IMR-90 (cell line): Measurements from ENCODE around the gene KY. TPM values are rescaled to one million over a fixed set of nuclear protein-coding genes. Genes with fewer than 3 reads are reported as not detected.

Source experiments
- ATAC-seq: fragments of 200-7000 bp; cut with Tn5 transposase; 2 replicates; pipeline ENCODE4 v1.9.1; 2020; ENCODE audit warnings: low read depth, mild to moderate bottlenecking, moderate library complexity
- BruUV-seq: library from RNA; stranded (reverse); fragments of 400-500 nt; replicated peaks from 2 replicates; lab custom pipeline; 2021; lab: Mats Ljungman, UMichigan
- CTCF ChIA-PET: fragments of 300-600 bp; formaldehyde crosslinking; extraction: SDS; loops from one replicate; lab custom pipeline; 2021; ENCODE audit warnings: antibody characterized with exemption; lab: Yijun Ruan, JAX
- POLR2A ChIA-PET: fragments of 300-600 bp; sonication (Branson Sonifier 250); formaldehyde crosslinking; loops from one replicate; lab custom pipeline; 2022; ENCODE audit warnings: antibody characterized with exemption; ENCODE audit not compliant: unreplicated experiment; lab: Charles Lee
- DNase-seq: peaks from one replicate; pipeline ENCODE4 v3.0.0; 2013
- H2AFZ ChIP-seq: replicated peaks from 2 replicates; pipeline ENCODE3; 2013; ENCODE audit warnings: low read length, mild to moderate bottlenecking; ENCODE audit not compliant: poor library complexity
- H2AK5ac ChIP-seq: 2 replicates; pipeline ENCODE4 v1.6.1; 2013; ENCODE audit warnings: low read depth, low read length, inconsistent platforms
- H2AK9ac ChIP-seq: replicated peaks from 2 replicates; pipeline ENCODE3; 2013; ENCODE audit warnings: mild to moderate bottlenecking, low read depth, low read length, moderate library complexity; ENCODE audit not compliant: poor library complexity
- H2BK120ac ChIP-seq: 2 replicates; pipeline ENCODE4 v1.6.1; 2013; ENCODE audit warnings: low read depth, low read length, inconsistent platforms
- H2BK15ac ChIP-seq: 3 replicates; pipeline ENCODE4 v1.6.1; 2013; ENCODE audit warnings: low read depth, low read length, inconsistent platforms
- H2BK20ac ChIP-seq: 2 replicates; pipeline ENCODE4 v1.6.1; 2013; ENCODE audit warnings: low read depth, mild to moderate bottlenecking, inconsistent platforms, low read length, moderate library complexity
- H2BK5ac ChIP-seq: 2 replicates; pipeline ENCODE4 v1.6.1; 2013; ENCODE audit warnings: mild to moderate bottlenecking, low read depth, low read length, inconsistent platforms; ENCODE audit not compliant: poor library complexity, severe bottlenecking
- H3K14ac ChIP-seq: replicated peaks from 2 replicates; pipeline ENCODE4 v1.6.1; 2013; ENCODE audit warnings: low read depth, low read length, inconsistent platforms
- H3K18ac ChIP-seq: 2 replicates; pipeline ENCODE4 v1.6.1; 2013; ENCODE audit warnings: low read depth, low read length, control low read depth
- H3K23ac ChIP-seq: 2 replicates; pipeline ENCODE4 v1.6.1; 2013; ENCODE audit warnings: low read depth, low read length, inconsistent platforms
- H3K27ac ChIP-seq: 2 replicates; pipeline ENCODE4 v1.5.1; 2013; ENCODE audit warnings: mild to moderate bottlenecking, control low read depth, low read length; ENCODE audit not compliant: insufficient read depth
- H3K27me3 ChIP-seq: 2 replicates; pipeline ENCODE4 v1.6.1; 2013; ENCODE audit warnings: low read length; ENCODE audit not compliant: control insufficient read depth, insufficient read depth
- H3K36me3 ChIP-seq: 2 replicates; pipeline ENCODE4 v1.6.1; 2013; ENCODE audit warnings: low read length, mixed read lengths; ENCODE audit not compliant: control insufficient read depth, insufficient read depth
- H3K4ac ChIP-seq: 2 replicates; pipeline ENCODE4 v1.6.1; 2013; ENCODE audit warnings: low read depth, low read length, inconsistent platforms
- H3K4me1 ChIP-seq: 2 replicates; pipeline ENCODE4 v1.6.1; 2013; ENCODE audit warnings: low read length, mixed read lengths; ENCODE audit not compliant: control insufficient read depth, insufficient read depth
- H3K4me2 ChIP-seq: 2 replicates; pipeline ENCODE4 v1.6.1; 2013; ENCODE audit warnings: low read depth, mild to moderate bottlenecking, control low read depth, low read length, moderate library complexity
- H3K4me3 ChIP-seq: 2 replicates; pipeline ENCODE4 v1.5.1; 2013; ENCODE audit warnings: low read depth, mild to moderate bottlenecking, control low read depth, low read length, moderate library complexity; ENCODE audit not compliant: insufficient read depth
- H3K56ac ChIP-seq: 2 replicates; pipeline ENCODE4 v1.6.1; 2013; ENCODE audit warnings: low read length, inconsistent platforms; ENCODE audit not compliant: insufficient read depth; ENCODE audit errors: extremely low read depth
- H3K79me1 ChIP-seq, 2 experiments: 2 replicates each; pipeline ENCODE4 v1.6.1; 2013; ENCODE audit warnings: low read length in 2 of 2, inconsistent platforms in 1 of 2, low read depth in 1 of 2
- H3K9ac ChIP-seq: 2 replicates; pipeline ENCODE4 v1.6.1; 2013; ENCODE audit warnings: low read depth, low read length, control low read depth
- H3K9me1 ChIP-seq: 2 replicates; pipeline ENCODE4 v1.6.1; 2013; ENCODE audit warnings: low read length, inconsistent platforms; ENCODE audit not compliant: insufficient read depth
- H3K9me3 ChIP-seq: 2 replicates; pipeline ENCODE4 v1.6.1; 2013; ENCODE audit warnings: low read length; ENCODE audit not compliant: control insufficient read depth, insufficient read depth
- H4K20me1 ChIP-seq: 2 replicates; pipeline ENCODE4 v1.6.1; 2013; ENCODE audit warnings: low read length, inconsistent platforms; ENCODE audit not compliant: insufficient read depth
- H4K5ac ChIP-seq: 2 replicates; pipeline ENCODE4 v1.6.1; 2013; ENCODE audit warnings: mild to moderate bottlenecking, low read depth, low read length, control low read depth
- H4K8ac ChIP-seq, 2 experiments: 2 replicates each; pipeline ENCODE4 v1.6.1; 2013; ENCODE audit warnings: low read depth in 2 of 2, low read length in 2 of 2, control low read depth in 1 of 2, inconsistent platforms in 1 of 2
- H4K91ac ChIP-seq: 2 replicates; pipeline ENCODE4 v1.6.1; 2013; ENCODE audit warnings: low read depth, low read length, inconsistent platforms; ENCODE audit not compliant: insufficient read depth
- BHLHE40 ChIP-seq: fragments of 150-350 bp; IDR thresholded peaks from 2 replicates; pipeline ENCODE4 v1.6.1; 2016; ENCODE audit warnings: mild to moderate bottlenecking, low read depth, low read length
- ELK1 ChIP-seq: fragments of 150-350 bp; IDR thresholded peaks from 2 replicates; pipeline ENCODE4 v1.6.1; 2016; ENCODE audit warnings: low read depth, mild to moderate bottlenecking, low read length, moderate library complexity, borderline replicate concordance
- FOS ChIP-seq: fragments of 150-350 bp; IDR thresholded peaks from 2 replicates; pipeline ENCODE4 v1.6.1; 2016; ENCODE audit warnings: low read depth, low read length
- MAFK ChIP-seq: IDR thresholded peaks from 2 replicates; pipeline ENCODE4 v1.6.1; 2012; ENCODE audit warnings: low read depth, low read length, improper control_type of control experiment
- POLR2A ChIP-seq: IDR thresholded peaks from 2 replicates; pipeline ENCODE4 v1.6.1; 2012; ENCODE audit warnings: mild to moderate bottlenecking, low read depth, low read length
- RAD21 ChIP-seq: IDR thresholded peaks from 2 replicates; pipeline ENCODE4 v1.6.1; 2012; ENCODE audit warnings: low read length, improper control_type of control experiment
- RFX5 ChIP-seq: IDR thresholded peaks from 2 replicates; pipeline ENCODE4 v1.8.0; 2012; ENCODE audit warnings: low read depth, mild to moderate bottlenecking, low read length, moderate library complexity
- WGBS, 2 experiments: methylation state at CpG; one replicate each; pipeline versions ENCODE4 v1.1.5 to v1.1.7; 2013; ENCODE audit warnings: missing lambda C conversion rate in 2 of 2; ENCODE audit not compliant: insufficient read length in 1 of 2; ENCODE audit errors: extremely low coverage in 2 of 2; 5-methylcytosine and 5-hydroxymethylcytosine counted together
- dilution Hi-C: fragments of 300-500 bp; cut with HindIII; formaldehyde crosslinking; loops from one replicate; pipeline ENCODE4 v1.14.3; 2018; ENCODE audit warnings: low sequenced_read_pairs; ENCODE audit not compliant: unreplicated experiment
- in situ Hi-C: fragments of 300-500 bp; cut with MboI; formaldehyde crosslinking; loops from 3 replicates; pipeline ENCODE4 v1.14.3; 2019; ENCODE audit warnings: low sequenced_read_pairs, inconsistent platforms, mixed read lengths
- intact Hi-C: fragments of 100-400 bp; cut with micrococcal nuclease; formaldehyde crosslinking; loops from 2 replicates; pipeline ENCODE4 v1.10.0; 2022
- polyA plus RNA-seq, 3 experiments: library from polyadenylated mRNA; depleted of rRNA; stranded (reverse); fragments of >200 nt; gene quantifications; 2 replicates each; pipeline ENCODE4 v1.2.3, GENCODE V29; 2012; ENCODE audit warnings: low replicate concordance in 1 of 3
- total RNA-seq: library from RNA; depleted of rRNA; stranded (reverse); fragments of >200 nt; gene quantifications from 2 replicates; pipeline ENCODE4 v1.2.3, GENCODE V29; 2012
- TF ChIP-seq, protein P1 (sequence below): conservative IDR thresholded peaks from 2 replicates; pipeline ENCODE4 v1.5.1; 2012; ENCODE audit warnings: mild to moderate bottlenecking, low read depth, low read length, improper control_type of control experiment

Gene KY
- total and polyA plus RNA-seq, 2 of the 4 experiments (the other 2 are of a cell fraction), result under 0.01 to 0.09 TPM

GRCh38 chr3:134649106-134649705 lies 1.6 kb downstream of the KY start:
- in situ Hi-C loops, result no loop called here
- Histone ChIP-seq H3K14ac (no peak overlapping the region), H3K4me3 (no peak overlapping the region), H3K9ac (no peak overlapping the region), H4K8ac (no peak overlapping the region), H4K91ac (no peak overlapping the region), H3K27me3 (peaks cover 24% of the 10 kb centered on the region), H3K79me1 (no peaks in the 10 kb centered on the region), H3K4me2 (no peak overlapping the region), H3K9me1 (no peaks in the 10 kb centered on the region; the same call in 1 of the 2 replicates), H4K20me1 (no peaks in the 10 kb centered on the region), H3K23ac (no peak overlapping the region), H2BK20ac (no peak overlapping the region), H2AK5ac (no peak overlapping the region), H2BK120ac (no peak overlapping the region), H2BK5ac (no peak overlapping the region), H3K27ac (no peak overlapping the region), H3K9me3 (no peaks in the 10 kb centered on the region), H3K4ac (no peak overlapping the region), H3K56ac (no peak overlapping the region), H3K4me1 (no peaks in the 10 kb centered on the region), H2BK15ac (no peak overlapping the region), H2AK9ac (no peak overlapping the region), H2AFZ (no peak overlapping the region), H4K5ac (no peak overlapping the region), H3K36me3 (no peaks in the 10 kb centered on the region), H3K18ac (no peak overlapping the region)
- POLR2A ChIA-PET, result no interaction called here
- CTCF ChIA-PET, result no interaction called here
- intact Hi-C loops, result no loop called here
- ATAC-seq (no peak), DNase-seq (no peak)
- no TSS peak for BruUV-seq
- TF ChIP-seq RFX5 (no peak), BHLHE40 (no peak), RAD21 (no peak), POLR2A (no peak), FOS (no peak), ELK1 (no peak), MAFK (no peak)
- TF ChIP-seq, protein P1, sequence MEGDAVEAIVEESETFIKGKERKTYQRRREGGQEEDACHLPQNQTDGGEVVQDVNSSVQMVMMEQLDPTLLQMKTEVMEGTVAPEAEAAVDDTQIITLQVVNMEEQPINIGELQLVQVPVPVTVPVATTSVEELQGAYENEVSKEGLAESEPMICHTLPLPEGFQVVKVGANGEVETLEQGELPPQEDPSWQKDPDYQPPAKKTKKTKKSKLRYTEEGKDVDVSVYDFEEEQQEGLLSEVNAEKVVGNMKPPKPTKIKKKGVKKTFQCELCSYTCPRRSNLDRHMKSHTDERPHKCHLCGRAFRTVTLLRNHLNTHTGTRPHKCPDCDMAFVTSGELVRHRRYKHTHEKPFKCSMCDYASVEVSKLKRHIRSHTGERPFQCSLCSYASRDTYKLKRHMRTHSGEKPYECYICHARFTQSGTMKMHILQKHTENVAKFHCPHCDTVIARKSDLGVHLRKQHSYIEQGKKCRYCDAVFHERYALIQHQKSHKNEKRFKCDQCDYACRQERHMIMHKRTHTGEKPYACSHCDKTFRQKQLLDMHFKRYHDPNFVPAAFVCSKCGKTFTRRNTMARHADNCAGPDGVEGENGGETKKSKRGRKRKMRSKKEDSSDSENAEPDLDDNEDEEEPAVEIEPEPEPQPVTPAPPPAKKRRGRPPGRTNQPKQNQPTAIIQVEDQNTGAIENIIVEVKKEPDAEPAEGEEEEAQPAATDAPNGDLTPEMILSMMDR, result no peak
- 93% methylated on average over 2 of the region's 7 CpGs; no CpG with 5 or more reads in 1 of the 2 experiments for WGBS, 2 experiments
- dilution Hi-C loops, result no loop called here
